RWPE2 (cell line): ENCODE data around the gene NUP188.

Experiments
- ATAC-seq: fragments of 200-7000 bp; cut with Tn5 transposase; 3 replicates; pipeline ENCODE4 v1.9.1; 2021; ENCODE audit warnings: low read depth
- DNase-seq: peaks from one replicate; pipeline ENCODE4 v3.0.0-alpha.2; 2020; ENCODE audit warnings: low spot score
- H3K27ac ChIP-seq: fragments of 450-650 bp; 2 replicates; pipeline ENCODE4 v1.5.1; 2017; ENCODE audit warnings: mild to moderate bottlenecking; ENCODE audit not compliant: poor library complexity, severe bottlenecking
- H3K27me3 ChIP-seq: fragments of 250-450 bp; sonication (Bioruptor Pico); 2 replicates; pipeline ENCODE4 v1.5.1; 2021; ENCODE audit warnings: mild to moderate bottlenecking, moderate library complexity; ENCODE audit not compliant: insufficient read depth, poor library complexity, severe bottlenecking
- H3K36me3 ChIP-seq: fragments of 250-450 bp; sonication (Bioruptor Pico); 2 replicates; pipeline ENCODE4 v1.5.1; 2020; ENCODE audit warnings: low read depth, mild to moderate bottlenecking, moderate library complexity
- H3K4me1 ChIP-seq: fragments of 250-450 bp; sonication (Bioruptor Pico); 2 replicates; pipeline ENCODE4 v1.5.1; 2021; ENCODE audit warnings: mild to moderate bottlenecking, moderate library complexity; ENCODE audit not compliant: insufficient read depth, poor library complexity, severe bottlenecking
- H3K4me3 ChIP-seq: fragments of 250-450 bp; sonication (Bioruptor Pico); 2 replicates; pipeline ENCODE4 v1.5.1; 2021; ENCODE audit warnings: mild to moderate bottlenecking, moderate library complexity; ENCODE audit not compliant: severe bottlenecking
- H3K9me3 ChIP-seq: fragments of 250-450 bp; sonication (Bioruptor Pico); 2 replicates; pipeline ENCODE4 v1.5.1; 2021; ENCODE audit warnings: mild to moderate bottlenecking, moderate library complexity; ENCODE audit not compliant: severe bottlenecking
- TF ChIP-seq, protein P1 (sequence below): fragments of 450-650 bp; IDR thresholded peaks from one replicate; pipeline ENCODE4 v1.5.1; 2017; ENCODE audit warnings: mild to moderate bottlenecking, moderate library complexity; ENCODE audit not compliant: poor library complexity, severe bottlenecking

The NUP188 gene

GRCh38 chr9:129011170-129011569 lies 63.7 kb downstream of the NUP188 start:
- H3K27ac ChIP-seq: no peak overlapping the region
- H3K36me3 ChIP-seq: peaks cover 46% of the 10 kb centered on the region
- no peaks in the 10 kb centered on the region for H3K4me1 ChIP-seq
- H3K9me3 ChIP-seq: no peaks in the 10 kb centered on the region
- no peak overlapping the region for H3K4me3 ChIP-seq
- no peak for ATAC-seq
- no peaks in the 10 kb centered on the region for H3K27me3 ChIP-seq
- no peak for DNase-seq
- TF ChIP-seq, protein P1, sequence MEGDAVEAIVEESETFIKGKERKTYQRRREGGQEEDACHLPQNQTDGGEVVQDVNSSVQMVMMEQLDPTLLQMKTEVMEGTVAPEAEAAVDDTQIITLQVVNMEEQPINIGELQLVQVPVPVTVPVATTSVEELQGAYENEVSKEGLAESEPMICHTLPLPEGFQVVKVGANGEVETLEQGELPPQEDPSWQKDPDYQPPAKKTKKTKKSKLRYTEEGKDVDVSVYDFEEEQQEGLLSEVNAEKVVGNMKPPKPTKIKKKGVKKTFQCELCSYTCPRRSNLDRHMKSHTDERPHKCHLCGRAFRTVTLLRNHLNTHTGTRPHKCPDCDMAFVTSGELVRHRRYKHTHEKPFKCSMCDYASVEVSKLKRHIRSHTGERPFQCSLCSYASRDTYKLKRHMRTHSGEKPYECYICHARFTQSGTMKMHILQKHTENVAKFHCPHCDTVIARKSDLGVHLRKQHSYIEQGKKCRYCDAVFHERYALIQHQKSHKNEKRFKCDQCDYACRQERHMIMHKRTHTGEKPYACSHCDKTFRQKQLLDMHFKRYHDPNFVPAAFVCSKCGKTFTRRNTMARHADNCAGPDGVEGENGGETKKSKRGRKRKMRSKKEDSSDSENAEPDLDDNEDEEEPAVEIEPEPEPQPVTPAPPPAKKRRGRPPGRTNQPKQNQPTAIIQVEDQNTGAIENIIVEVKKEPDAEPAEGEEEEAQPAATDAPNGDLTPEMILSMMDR: no peak

DNA sequence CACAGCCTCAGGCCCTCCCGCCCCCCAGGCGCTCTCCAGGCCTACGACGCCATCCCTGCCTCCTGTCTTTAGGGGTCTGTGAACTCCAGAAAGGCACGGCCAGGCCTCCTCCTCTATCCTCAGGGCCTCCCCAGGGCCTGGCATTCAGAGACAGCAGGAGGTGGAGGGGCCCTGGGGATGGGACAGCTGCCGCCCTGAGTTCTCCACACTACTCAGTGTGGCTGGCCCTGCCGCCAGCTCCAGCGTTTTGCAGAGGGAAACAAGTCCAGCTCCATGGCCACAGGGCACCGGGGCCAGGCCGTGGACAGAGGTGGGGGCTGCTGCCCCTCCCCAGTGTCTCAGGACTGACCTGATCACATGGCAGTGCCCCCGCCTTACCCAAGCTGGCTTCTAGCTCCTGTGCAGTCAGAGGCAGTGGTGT lies 64.3 kb downstream of the NUP188 start:
- no peak for ATAC-seq
- no peak overlapping the region for H3K27ac ChIP-seq
- peaks cover 40% of the 10 kb centered on the region for H3K36me3 ChIP-seq

GRCh38 chr9:129012343-129012742 lies 64.8 kb downstream of the NUP188 start:
- TF ChIP-seq, protein P1: no peak
- H3K27me3 ChIP-seq: no peaks in the 10 kb centered on the region
- ATAC-seq (no peak), DNase-seq (no peak)
- H3K36me3 ChIP-seq: peaks cover 35% of the 10 kb centered on the region
- H3K27ac ChIP-seq: no peak overlapping the region
- no peak overlapping the region for H3K4me3 ChIP-seq
- no peaks in the 10 kb centered on the region for H3K4me1 ChIP-seq
- H3K9me3 ChIP-seq: no peaks in the 10 kb centered on the region

More for the DNA sequence above, 64.3 kb downstream of the NUP188 start:
- H3K4me3 ChIP-seq: no peak overlapping the region
- H3K4me1 ChIP-seq: no peaks in the 10 kb centered on the region
- no peak for DNase-seq
- TF ChIP-seq, protein P1: no peak
- H3K27me3 ChIP-seq: no peaks in the 10 kb centered on the region
- no peaks in the 10 kb centered on the region for H3K9me3 ChIP-seq

DNA sequence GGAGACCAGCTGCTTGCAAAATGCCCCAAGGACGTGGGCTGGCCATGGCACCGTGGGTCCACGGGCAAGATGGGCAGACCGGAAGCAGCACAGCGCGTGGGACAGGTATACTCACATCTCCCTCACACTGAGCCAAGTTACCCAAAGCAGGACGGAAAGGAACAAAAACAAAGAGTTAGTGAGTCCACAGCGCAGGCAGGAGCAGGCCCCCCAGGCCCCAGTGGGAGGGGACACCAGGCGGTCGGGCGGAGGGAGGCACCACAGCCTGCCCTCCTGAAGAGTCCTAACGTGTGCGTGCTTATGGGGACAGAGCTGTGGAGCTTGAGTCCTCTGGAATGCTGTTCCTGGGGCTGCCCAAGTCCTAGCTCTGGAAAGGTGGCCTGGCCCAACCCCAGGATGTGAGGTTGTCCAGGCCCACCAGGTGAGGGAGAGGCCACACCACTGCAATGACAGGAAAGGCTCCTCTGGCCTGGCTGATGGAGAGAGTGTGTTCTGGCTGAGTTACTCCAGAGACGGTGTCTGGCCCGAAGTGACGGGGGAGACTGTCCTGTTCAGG lies 65.5 kb downstream of the NUP188 start:
- H3K4me1 ChIP-seq: no peaks in the 10 kb centered on the region
- no peaks in the 10 kb centered on the region for H3K9me3 ChIP-seq
- no peak for ATAC-seq
- no peak overlapping the region for H3K4me3 ChIP-seq
- DNase-seq: no peak
- no peak overlapping the region for H3K27ac ChIP-seq
- no peaks in the 10 kb centered on the region for H3K27me3 ChIP-seq
- TF ChIP-seq, protein P1: no peak
- peaks cover 30% of the 10 kb centered on the region for H3K36me3 ChIP-seq

GRCh38 chr9:129013674-129014073 lies 66.2 kb downstream of the NUP188 start:
- TF ChIP-seq, protein P1: no peak
- Histone ChIP-seq H3K27me3 (no peaks in the 10 kb centered on the region), H3K4me1 (no peaks in the 10 kb centered on the region), H3K36me3 (peaks cover 35% of the 10 kb centered on the region), H3K9me3 (no peaks in the 10 kb centered on the region), H3K27ac (no peak overlapping the region), H3K4me3 (no peak overlapping the region)
- ATAC-seq: no peak
- DNase-seq: no peak
